ENCODE measurements around the gene A1BG. TPM values are rescaled to one million over a fixed set of nuclear protein-coding genes. Genes with fewer than 3 reads are reported as not detected.
"Not testable (repeated sequence)": the region's sequence is repeated elsewhere in the genome, so short reads cannot be mapped to it uniquely, and the experiment has no call there.

A1BG gene
- total RNA-seq, 2 donors from 2014 or later: 6.2 to 11.5 TPM

- Histone ChIP-seq H3K27me3 (no peaks in the 10 kb centered on the region), H3K36me3 (replicated peaks in 1 of 2; ENCODE audit: insufficient read depth in 1 of 2, low read depth in 2 of 2) (peaks cover 6 to 20% of the 10 kb centered on the region in 2 donors), H3K9me3 (no peaks in the 10 kb centered on the region), H3K27ac (no peak overlapping the region), H3K4me3 (no peak overlapping the region), H3K4me1 (peaks cover 8% of the 10 kb centered on the region)
- WGBS, 2 donors: 93% methylated on average over 7 of the region's 7 CpGs
- ATAC-seq (no peak), DNase-seq (no peak)
- intact Hi-C loops (cut with DNase I): no loop called here
- TF ChIP-seq POLR2A (IDR thresholded peaks at IDR 0.05): no peak
- TF ChIP-seq, protein P1, sequence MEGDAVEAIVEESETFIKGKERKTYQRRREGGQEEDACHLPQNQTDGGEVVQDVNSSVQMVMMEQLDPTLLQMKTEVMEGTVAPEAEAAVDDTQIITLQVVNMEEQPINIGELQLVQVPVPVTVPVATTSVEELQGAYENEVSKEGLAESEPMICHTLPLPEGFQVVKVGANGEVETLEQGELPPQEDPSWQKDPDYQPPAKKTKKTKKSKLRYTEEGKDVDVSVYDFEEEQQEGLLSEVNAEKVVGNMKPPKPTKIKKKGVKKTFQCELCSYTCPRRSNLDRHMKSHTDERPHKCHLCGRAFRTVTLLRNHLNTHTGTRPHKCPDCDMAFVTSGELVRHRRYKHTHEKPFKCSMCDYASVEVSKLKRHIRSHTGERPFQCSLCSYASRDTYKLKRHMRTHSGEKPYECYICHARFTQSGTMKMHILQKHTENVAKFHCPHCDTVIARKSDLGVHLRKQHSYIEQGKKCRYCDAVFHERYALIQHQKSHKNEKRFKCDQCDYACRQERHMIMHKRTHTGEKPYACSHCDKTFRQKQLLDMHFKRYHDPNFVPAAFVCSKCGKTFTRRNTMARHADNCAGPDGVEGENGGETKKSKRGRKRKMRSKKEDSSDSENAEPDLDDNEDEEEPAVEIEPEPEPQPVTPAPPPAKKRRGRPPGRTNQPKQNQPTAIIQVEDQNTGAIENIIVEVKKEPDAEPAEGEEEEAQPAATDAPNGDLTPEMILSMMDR (IDR thresholded peaks at IDR 0.05): no peak
Measured at GRCh38 chr19:58311345-58311865, 41.9 kb downstream of the A1BG start.

- H3K9me3 ChIP-seq; H3K27me3 ChIP-seq; ATAC-seq; H3K27ac ChIP-seq; intact Hi-C loops (cut with DNase I); H3K4me3 ChIP-seq: not testable (repeated sequence)
- Histone ChIP-seq H3K4me1 (peaks cover 15% of the 10 kb centered on the region), H3K36me3 (replicated peaks in 1 of 2; ENCODE audit: insufficient read depth in 1 of 2, low read depth in 2 of 2) (peaks cover 6 to 20% of the 10 kb centered on the region in 2 donors)
- peak in 2 of 4 donors; percentile 13 to 22 for DNase-seq
- TF ChIP-seq, protein P1 (IDR thresholded peaks at IDR 0.05): peak in 5 of 7 experiments; percentile 10 to 37 (median 26)
- 69 to 72% methylated on average over 13 of the region's 13 CpGs for WGBS, 2 donors
Measured at GRCh38 chr19:58310685-58311084, 42.6 kb downstream of the A1BG start.

DNA sequence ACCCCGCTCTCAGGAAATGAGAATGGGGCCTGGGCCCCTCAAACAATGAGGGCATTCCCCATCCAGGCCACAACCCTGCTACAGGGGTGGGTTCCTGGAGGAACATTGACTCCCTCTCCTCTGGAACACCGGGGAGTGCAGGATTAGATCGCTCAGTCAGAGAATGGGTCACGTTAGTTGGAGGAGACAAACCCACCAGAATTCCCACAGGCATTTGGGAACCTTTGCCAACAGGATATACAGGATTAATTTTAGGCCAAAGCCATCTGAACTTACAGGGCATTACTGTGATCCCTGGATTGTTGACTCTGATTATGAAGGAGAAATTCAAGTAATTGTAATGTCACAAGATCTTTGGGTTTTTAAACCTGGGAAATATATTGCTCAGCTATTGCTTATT lies 45.6 kb downstream of the A1BG start:
- WGBS, 2 donors: 91 to 92% methylated on average over 4 of the region's 4 CpGs
- H3K36me3 ChIP-seq (replicated peaks in 1 of 2; ENCODE audit: insufficient read depth in 1 of 2, low read depth in 2 of 2): peaks cover 6 to 11% of the 10 kb centered on the region in 2 donors
- intact Hi-C loops (cut with DNase I): no loop called here
- no peak for TF ChIP-seq POLR2A (IDR thresholded peaks at IDR 0.05)
- TF ChIP-seq, protein P1 (IDR thresholded peaks at IDR 0.05): no peak
- H3K9me3 ChIP-seq: no peaks in the 10 kb centered on the region
- no peaks in the 10 kb centered on the region for H3K27me3 ChIP-seq
- DNase-seq: no peak
- ATAC-seq: no peak
- H3K4me1 ChIP-seq: peaks cover 25% of the 10 kb centered on the region
- H3K27ac ChIP-seq: no peak overlapping the region
- no peak overlapping the region for H3K4me3 ChIP-seq

- TF ChIP-seq, protein P1 (IDR thresholded peaks at IDR 0.05): no peak
- TF ChIP-seq POLR2A (IDR thresholded peaks at IDR 0.05): no peak
- peaks cover 0 to 3% of the 10 kb centered on the region in 2 donors for H3K36me3 ChIP-seq (replicated peaks in 1 of 2; ENCODE audit: insufficient read depth in 1 of 2, low read depth in 2 of 2)
- no peaks in the 10 kb centered on the region for H3K27me3 ChIP-seq
- H3K4me3 ChIP-seq: peak overlapping the region; percentile 57 to 62
- no peak for DNase-seq
- 38 to 43% methylated on average over 12 of the region's 12 CpGs for WGBS, 2 donors
- peak overlapping the region in 3 of 4 donors; percentile 59 to 87 (median 80) for H3K27ac ChIP-seq
- H3K9me3 ChIP-seq: no peaks in the 10 kb centered on the region
- H3K4me1 ChIP-seq: peaks cover 25% of the 10 kb centered on the region
- ATAC-seq: no peak
- intact Hi-C loops (cut with DNase I): no loop called here
Measured at GRCh38 chr19:58305932-58306323, 47.4 kb downstream of the A1BG start.
